Measurements from ENCODE around the gene MAVS.
A peak's percentile ranks its signal among the peaks of the same experiment; 100 is the strongest.

The MAVS gene

DNA sequence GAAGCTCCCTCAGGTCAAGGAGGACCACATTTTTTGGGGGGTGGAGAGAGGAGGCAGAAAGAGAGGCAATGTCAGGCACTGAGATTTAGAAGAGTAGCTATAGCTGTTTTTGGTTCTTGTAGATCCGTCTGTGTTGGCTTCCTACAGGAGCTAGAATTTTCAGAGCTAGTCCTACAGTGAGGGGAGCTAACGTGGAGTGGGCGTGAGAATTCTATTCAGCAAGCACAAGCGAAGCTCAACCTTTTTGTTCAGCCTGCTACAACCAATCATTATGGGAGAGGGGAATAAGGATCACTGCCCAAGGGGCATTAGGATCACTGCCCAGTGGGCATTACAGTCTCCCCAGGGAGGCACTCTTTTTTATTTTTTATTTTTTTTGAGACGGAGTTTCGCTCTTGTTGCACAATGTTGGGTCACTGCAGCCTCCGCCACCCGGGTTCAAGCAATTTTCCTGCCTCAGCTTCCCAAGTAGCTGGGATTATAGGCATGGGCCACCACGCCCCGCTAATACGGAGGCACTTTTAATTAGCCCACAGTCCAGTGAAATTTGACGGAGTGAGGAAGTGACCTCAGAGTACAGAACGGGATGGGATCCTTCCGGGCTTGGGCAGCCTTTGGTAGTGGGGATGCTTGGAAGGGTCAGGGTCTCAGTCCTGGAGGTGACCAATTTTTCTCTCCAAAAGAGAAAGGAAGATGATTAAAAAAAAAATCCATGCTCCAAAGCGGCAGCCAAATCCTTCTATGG is 41.4 kb downstream of the MAVS start:
- Histone ChIP-seq H3K4me3 (IDR thresholded peaks at IDR 0.05; ENCODE audit: insufficient read depth, low read depth, low read length) (no peak overlapping the region), H3K4me1 (ENCODE audit: low read depth, poor library complexity, severe bottlenecking) (peaks cover 13% of the 10 kb centered on the region), H4K20me1 (ENCODE audit: insufficient read depth) (no peaks in the 10 kb centered on the region), H3K9ac (peak overlapping the region; percentile 76; the same call in 1 of the 2 replicates), H3K36me3 (ENCODE audit: insufficient read depth) (no peaks in the 10 kb centered on the region), H3K27me3 (ENCODE audit: insufficient read depth, low read depth) (no peaks in the 10 kb centered on the region), H2AFZ (ENCODE audit: low read depth) (peak overlapping the region; percentile 31; the same call in 1 of the 2 replicates), H3K27ac (no peak overlapping the region; the same call in 1 of the 2 replicates), H3K79me2 (ENCODE audit: insufficient read depth, low read depth) (peaks cover 46% of the 10 kb centered on the region), H3K4me2 (peak overlapping the region; percentile 63)
- TF ChIP-seq, protein P1, sequence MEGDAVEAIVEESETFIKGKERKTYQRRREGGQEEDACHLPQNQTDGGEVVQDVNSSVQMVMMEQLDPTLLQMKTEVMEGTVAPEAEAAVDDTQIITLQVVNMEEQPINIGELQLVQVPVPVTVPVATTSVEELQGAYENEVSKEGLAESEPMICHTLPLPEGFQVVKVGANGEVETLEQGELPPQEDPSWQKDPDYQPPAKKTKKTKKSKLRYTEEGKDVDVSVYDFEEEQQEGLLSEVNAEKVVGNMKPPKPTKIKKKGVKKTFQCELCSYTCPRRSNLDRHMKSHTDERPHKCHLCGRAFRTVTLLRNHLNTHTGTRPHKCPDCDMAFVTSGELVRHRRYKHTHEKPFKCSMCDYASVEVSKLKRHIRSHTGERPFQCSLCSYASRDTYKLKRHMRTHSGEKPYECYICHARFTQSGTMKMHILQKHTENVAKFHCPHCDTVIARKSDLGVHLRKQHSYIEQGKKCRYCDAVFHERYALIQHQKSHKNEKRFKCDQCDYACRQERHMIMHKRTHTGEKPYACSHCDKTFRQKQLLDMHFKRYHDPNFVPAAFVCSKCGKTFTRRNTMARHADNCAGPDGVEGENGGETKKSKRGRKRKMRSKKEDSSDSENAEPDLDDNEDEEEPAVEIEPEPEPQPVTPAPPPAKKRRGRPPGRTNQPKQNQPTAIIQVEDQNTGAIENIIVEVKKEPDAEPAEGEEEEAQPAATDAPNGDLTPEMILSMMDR (conservative IDR thresholded peaks at IDR 0.05; ENCODE audit: low read depth, low read length): no peak

DNA sequence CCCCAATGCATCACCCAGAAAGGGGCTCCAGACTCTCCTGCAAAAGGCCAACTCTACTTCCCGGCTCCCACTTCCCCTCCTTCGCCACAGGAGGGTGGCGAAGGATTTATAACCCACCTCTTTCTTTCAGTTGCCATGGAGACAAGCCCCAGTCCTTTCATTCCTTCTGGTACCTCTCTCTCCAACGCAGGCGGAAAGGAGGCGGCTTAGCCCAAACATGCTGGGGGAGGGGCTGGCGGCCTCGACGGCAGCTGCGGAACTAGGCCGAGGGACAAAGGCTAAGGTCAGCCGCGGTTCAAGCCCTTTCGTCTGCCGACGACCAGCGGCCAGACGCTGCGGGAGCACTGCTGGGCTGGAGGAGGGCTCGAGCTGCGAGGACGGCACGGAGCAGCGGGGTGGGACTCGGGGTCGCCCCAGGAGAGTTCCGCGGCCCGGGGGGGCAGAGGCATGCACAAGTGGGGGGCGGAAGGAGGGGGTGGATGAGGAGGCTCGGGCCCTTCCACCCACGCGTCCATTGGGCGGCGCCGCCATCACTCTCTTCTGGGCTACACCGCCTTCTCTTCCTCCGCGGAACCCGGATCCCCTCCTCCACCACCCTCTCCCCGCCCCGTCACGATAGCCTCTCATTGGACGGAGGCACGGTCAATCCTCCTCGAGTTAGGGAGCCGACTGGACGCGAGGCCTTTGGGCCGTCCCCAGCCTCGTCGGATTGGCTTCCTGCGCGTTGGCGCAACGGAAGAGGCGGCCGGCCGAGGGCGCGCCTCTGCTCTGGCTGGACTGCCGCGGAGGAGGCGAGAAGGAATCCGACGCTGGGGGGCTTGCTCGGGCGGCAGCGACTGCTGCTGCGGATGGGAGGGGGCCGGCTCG is 42.2 kb downstream of the MAVS start, which contains the start of gene PANK2:
Gene PANK2 (plus strand): TSS at position 766 of the 867 bp plus-strand sequence.
- Histone ChIP-seq H4K20me1 (ENCODE audit: insufficient read depth) (no peaks in the 10 kb centered on the region), H3K79me2 (ENCODE audit: insufficient read depth, low read depth) (peaks cover 54% of the 10 kb centered on the region), H3K4me2 (peak within 1 kb of the TSS; percentile 80)

DNA sequence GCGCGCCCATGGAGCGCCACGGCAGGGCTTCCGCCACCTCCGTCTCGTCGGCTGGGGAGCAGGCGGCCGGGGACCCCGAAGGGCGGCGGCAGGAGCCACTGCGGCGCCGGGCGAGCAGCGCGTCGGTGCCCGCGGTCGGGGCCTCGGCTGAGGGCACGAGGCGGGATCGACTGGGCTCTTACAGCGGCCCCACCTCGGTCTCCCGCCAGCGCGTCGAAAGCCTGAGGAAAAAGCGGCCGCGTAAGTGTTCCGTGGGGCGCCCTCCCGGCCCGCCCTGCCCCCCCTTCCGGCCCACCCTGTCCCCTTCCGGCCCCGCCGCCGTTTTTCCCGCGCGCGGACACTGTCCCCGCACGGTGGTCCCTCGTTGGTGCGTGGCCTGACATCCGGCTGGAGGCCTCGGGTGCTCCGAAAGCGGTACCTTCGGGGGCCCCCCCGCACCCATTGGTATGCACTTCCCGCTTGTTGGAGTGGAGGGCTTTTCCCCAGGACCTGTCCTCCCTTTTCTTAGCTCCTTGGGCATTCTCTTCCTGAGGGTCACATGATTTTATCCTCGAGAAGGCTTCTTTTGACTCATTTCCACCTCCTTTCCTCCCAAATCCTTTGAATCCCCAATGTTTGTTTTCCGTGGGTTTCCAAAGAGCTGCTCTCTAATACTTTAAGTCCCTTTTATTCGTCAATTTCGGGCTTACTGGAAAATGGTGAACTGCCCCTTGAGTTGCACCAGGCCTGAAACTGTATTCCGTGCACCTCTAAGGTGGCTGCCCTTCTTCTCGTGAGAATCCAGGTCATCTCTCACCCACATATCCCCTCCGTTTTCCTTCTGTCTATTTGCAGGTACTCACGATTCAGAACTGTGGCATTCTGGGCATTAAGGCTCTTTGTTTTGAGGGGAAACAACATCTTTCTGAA is 43.1 kb downstream of the MAVS start:
- TF ChIP-seq, protein P1 (conservative IDR thresholded peaks at IDR 0.05; ENCODE audit: low read depth, low read length): no peak
- Histone ChIP-seq H3K36me3 (ENCODE audit: insufficient read depth) (no peaks in the 10 kb centered on the region), H3K9ac (peak overlapping the region; percentile 76), H3K27ac (peak overlapping the region; percentile 50), H4K20me1 (ENCODE audit: insufficient read depth) (no peaks in the 10 kb centered on the region), H3K4me2 (peak overlapping the region; percentile 80), H3K4me3 (IDR thresholded peaks at IDR 0.05; ENCODE audit: insufficient read depth, low read depth, low read length) (no peak overlapping the region), H3K79me2 (ENCODE audit: insufficient read depth, low read depth) (peaks cover 63% of the 10 kb centered on the region), H2AFZ (ENCODE audit: low read depth) (no peak overlapping the region), H3K27me3 (ENCODE audit: insufficient read depth, low read depth) (no peaks in the 10 kb centered on the region), H3K4me1 (ENCODE audit: low read depth, poor library complexity, severe bottlenecking) (peaks cover 20% of the 10 kb centered on the region)

More for the DNA sequence above, 42.2 kb downstream of the MAVS start, which contains the start of gene PANK2:
- peaks cover 20% of the 10 kb centered on the region for H3K4me1 ChIP-seq (ENCODE audit: low read depth, poor library complexity, severe bottlenecking)
- no peaks in the 10 kb centered on the region for H3K27me3 ChIP-seq (ENCODE audit: insufficient read depth, low read depth)
- H3K36me3 ChIP-seq (ENCODE audit: insufficient read depth): no peaks in the 10 kb centered on the region
- H2AFZ ChIP-seq (ENCODE audit: low read depth): peak within 1 kb of the TSS; percentile 31; the same call in 1 of the 2 replicates
- no peak within 1 kb of the TSS for H3K4me3 ChIP-seq (IDR thresholded peaks at IDR 0.05; ENCODE audit: insufficient read depth, low read depth, low read length)
- H3K27ac ChIP-seq: peak within 1 kb of the TSS; percentile 52
- TF ChIP-seq, protein P1 (conservative IDR thresholded peaks at IDR 0.05; ENCODE audit: low read depth, low read length): peak; percentile 22
- peak within 1 kb of the TSS; percentile 76 for H3K9ac ChIP-seq

DNA sequence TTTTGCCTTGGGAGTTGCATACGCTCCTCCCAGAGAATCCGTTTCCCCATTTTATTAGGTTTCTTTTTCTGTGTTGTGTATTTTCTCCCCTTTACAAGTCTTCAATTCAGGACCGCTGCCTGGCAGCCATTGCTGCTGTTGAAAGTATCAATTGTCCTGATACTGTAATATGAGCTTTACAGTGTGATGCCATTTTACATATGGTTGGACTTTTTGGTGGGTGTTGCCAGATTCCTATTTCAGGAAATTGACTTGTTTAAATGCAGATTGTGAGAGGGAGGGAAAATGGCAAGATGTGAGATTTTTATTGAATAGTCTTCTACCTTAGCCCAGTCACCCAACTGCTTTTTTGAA is 43.7 kb downstream of the MAVS start:
- TF ChIP-seq, protein P1 (conservative IDR thresholded peaks at IDR 0.05; ENCODE audit: low read depth, low read length): no peak
- peak overlapping the region; percentile 50; the same call in 1 of the 2 replicates for H3K27ac ChIP-seq
- H3K4me1 ChIP-seq (ENCODE audit: low read depth, poor library complexity, severe bottlenecking): peaks cover 20% of the 10 kb centered on the region
- H3K9ac ChIP-seq: peak overlapping the region; percentile 76; the same call in 1 of the 2 replicates
- H2AFZ ChIP-seq (ENCODE audit: low read depth): no peak overlapping the region
- H3K36me3 ChIP-seq (ENCODE audit: insufficient read depth): no peaks in the 10 kb centered on the region
- no peaks in the 10 kb centered on the region for H4K20me1 ChIP-seq (ENCODE audit: insufficient read depth)
- H3K4me3 ChIP-seq (IDR thresholded peaks at IDR 0.05; ENCODE audit: insufficient read depth, low read depth, low read length): no peak overlapping the region
- H3K27me3 ChIP-seq (ENCODE audit: insufficient read depth, low read depth): no peaks in the 10 kb centered on the region
- H3K4me2 ChIP-seq: peak overlapping the region; percentile 80
- H3K79me2 ChIP-seq (ENCODE audit: insufficient read depth, low read depth): peaks cover 69% of the 10 kb centered on the region

Measured in KMS-11 (cell line).